Heart right ventricle (tissue), 16 donors: ENCODE results near the gene CCT7. TPM values are rescaled to one million over a fixed set of nuclear protein-coding genes. Genes with fewer than 3 reads are reported as not detected.
A peak's percentile ranks its signal among the peaks of the same experiment; 100 is the strongest.
"Not testable (repeated sequence)": the region's sequence is repeated elsewhere in the genome, so short reads cannot be mapped to it uniquely, and the experiment has no call there.

Source experiments
- ATAC-seq, 8 donors: fragments of 200-7000 bp; cut with Tn5 transposase; one replicate each; pipeline ENCODE4 v1.9.1; 2020; ENCODE audit warnings: mild to moderate bottlenecking in 8 of 8, moderate library complexity in 8 of 8, moderate number of reproducible peaks in 1 of 8
- DNase-seq, 2 donors: peaks; one replicate each; pipeline ENCODE4 v3.0.0-alpha.2; 2020
- H3K27ac ChIP-seq, 10 donors: fragments of 200-600 bp; sonication (generic) in 2 of 10; one replicate each; pipeline versions ENCODE4 v1.5.0 to v1.8.0; 2020 to 2022; ENCODE audit warnings: mild to moderate bottlenecking in 3 of 10
- H3K27me3 ChIP-seq, 7 donors: fragments of 200-600 bp; one replicate each; pipeline ENCODE4 v1.8.0; 2021 to 2022; ENCODE audit warnings: mild to moderate bottlenecking in 2 of 7
- H3K36me3 ChIP-seq, 9 donors: fragments of 200-600 bp; sonication (generic) in 1 of 9; one replicate each; pipeline versions ENCODE4 v1.5.0 to v1.8.0; 2020 to 2022; ENCODE audit warnings: mild to moderate bottlenecking in 2 of 9
- H3K4me1 ChIP-seq, 9 donors: fragments of 200-600 bp; sonication (generic) in 1 of 9; one replicate each; pipeline versions ENCODE4 v1.5.0 to v1.8.0; 2020 to 2022; ENCODE audit warnings: mild to moderate bottlenecking in 4 of 9
- H3K4me3 ChIP-seq, 10 donors: fragments of 200-600 bp; sonication (generic) in 2 of 10; one replicate each; pipeline versions ENCODE4 v1.5.0 to v1.8.0; 2020 to 2022; ENCODE audit warnings: mild to moderate bottlenecking in 7 of 10, moderate library complexity in 2 of 10
- H3K9me3 ChIP-seq, 11 donors: fragments of 200-600 bp in 10 of 11; sonication (generic) in 2 of 11; one replicate each; pipeline versions ENCODE4 v1.5.0 to v1.8.0; 2013 to 2022; ENCODE audit warnings: mild to moderate bottlenecking in 2 of 11, control low read depth in 1 of 11, moderate library complexity in 1 of 11
- WGBS, 2 donors: extraction: QIAGEN DNeasy Blood & Tissue Kit; methylation state at CpG; one replicate each; pipeline ENCODE4 v1.1.7; 2013; ENCODE audit warnings: inconsistent platforms in 1 of 2; 5-methylcytosine and 5-hydroxymethylcytosine counted together
- intact Hi-C, 10 donors: fragments of 100-400 bp; cut with DNase I; formaldehyde crosslinking; loops; one replicate each; pipeline versions ENCODE4 v1.11.1 to v1.14.2; 2022
- long read RNA-seq, 3 donors: library from polyadenylated mRNA; unstranded; transcript quantifications; one replicate each; pipeline ENCODE4 v2.0.0, GENCODE V29; 2020 to 2021
- polyA plus RNA-seq, 2 donors: library from polyadenylated mRNA; stranded (reverse); fragments of 200-250 nt; gene quantifications; one replicate each; pipeline ENCODE4 v1.2.3, GENCODE V29; 2013
- total RNA-seq, 10 donors: library from RNA; stranded (reverse); fragmentation: NEBNext Ultra II Directional in 3 of 10; extraction: Animal tissue kit (Norgen Biotek cat#: 25700) in 3 of 10; gene quantifications; one replicate each; pipeline versions ENCODE4 v1.2.1 to v1.2.4, GENCODE V29; 2021 to 2023
- TF ChIP-seq, protein P1 (sequence below), 9 donors: fragments of 200-600 bp; sonication (generic) in 2 of 9; IDR thresholded peaks; one replicate each; pipeline versions ENCODE4 v1.5.0 to v1.8.0; 2021 to 2022; ENCODE audit warnings: antibody characterized with exemption in 9 of 9, mild to moderate bottlenecking in 5 of 9, moderate library complexity in 1 of 9
- donor health status: Arrhythmogenic right ventricular cardiomyopathy.
- donor health status: ischemic (EF 13 %, LVEDD 7.1; RV severe dilation, severe dysfunction).
- donor health status: healthy with polysubstance abuse.
- donor health status: DM: no; HTN: yes; CAD: no.
- donor health status: DM: no; HTN: no; CAD: no.
- donor health status: ischemic (EF 25% LVEDD 6.9; RV normal size, moderate dysfunction).
- donor health status: ischemic (EF 25% LVEDD 5.7; RV mildly dilated, moderate dysfunction).
- donor health status: healthy.
- donor health status: DM: yes; HTN: yes; CAD: no.
- donor health status: Ischemic cardiomyopathy.
- donor health status: ischemic (EF 35%, LVEDD 5.7; RV mildly dilated, moderate dysfunction).
- donor health status: nonischemic (EF 11% LVEDD 7.7; RV severe dilation, severe dysfunction).
- donor health status: DM: yes; HTN: yes; CAD: no.
- donor health status: PGD.
- donor health status: ischemic (EF 29% LVEDD 5.4; RV normal size, mild dysfunction).
- donor health status: nonischemic (EF 23%, LVEDD 6.1; RV moderate dilation, normal function).

Gene CCT7
- total RNA-seq (100 to 1,000 TPM; 162 to 213 (median 177) TPM), polyA plus RNA-seq (100 to 1,000 TPM; 209 to 332 TPM)
- long read RNA-seq, donor 1, transcript CCT7-201 (12 exons, 1,916 nt) = major isoform, 291 of 321 reads
- long read RNA-seq, donor 1, partial matches to known transcripts = 23 of 321 reads
- long read RNA-seq, donor 1, other reads (novel, unspliced or antisense) = 4 of 321 reads
- long read RNA-seq, donor 2, transcript CCT7-201 (12 exons, 1,916 nt) = major isoform, 253 of 282 reads
- long read RNA-seq, donor 2, partial matches to known transcripts = 20 of 282 reads
- long read RNA-seq, donor 2, other reads (novel, unspliced or antisense) = 4 of 282 reads
- long read RNA-seq, donor 3, transcript CCT7-201 (12 exons, 1,916 nt) = major isoform, 792 of 846 reads
- long read RNA-seq, donor 3, partial matches to known transcripts = 25 of 846 reads
- long read RNA-seq, donor 3, other reads (novel, unspliced or antisense) = 21 of 846 reads

- peak within 1 kb of the TSS; percentile 42 to 95 (median 82) for H3K4me3 ChIP-seq
- intact Hi-C loops = loop anchor here in 1 of 10 donors (10.0 kb wide), 1 partner anchor 1141 kb away; no protein-coding TSS in a partner anchor
- WGBS, 2 donors = 0% methylated on average over 69 of the region's 69 CpGs
- no peaks in the 10 kb centered on the region for H3K9me3 ChIP-seq
- peak; percentile 83 to 94 for DNase-seq
- peak within 1 kb of the TSS; percentile 88 to 98 (median 94) for H3K27ac ChIP-seq
- H3K27me3 ChIP-seq = no peaks in the 10 kb centered on the region
- peaks cover 2 to 56% (median 44%) of the 10 kb centered on the region in 9 donors for H3K4me1 ChIP-seq
- TF ChIP-seq, protein P1, sequence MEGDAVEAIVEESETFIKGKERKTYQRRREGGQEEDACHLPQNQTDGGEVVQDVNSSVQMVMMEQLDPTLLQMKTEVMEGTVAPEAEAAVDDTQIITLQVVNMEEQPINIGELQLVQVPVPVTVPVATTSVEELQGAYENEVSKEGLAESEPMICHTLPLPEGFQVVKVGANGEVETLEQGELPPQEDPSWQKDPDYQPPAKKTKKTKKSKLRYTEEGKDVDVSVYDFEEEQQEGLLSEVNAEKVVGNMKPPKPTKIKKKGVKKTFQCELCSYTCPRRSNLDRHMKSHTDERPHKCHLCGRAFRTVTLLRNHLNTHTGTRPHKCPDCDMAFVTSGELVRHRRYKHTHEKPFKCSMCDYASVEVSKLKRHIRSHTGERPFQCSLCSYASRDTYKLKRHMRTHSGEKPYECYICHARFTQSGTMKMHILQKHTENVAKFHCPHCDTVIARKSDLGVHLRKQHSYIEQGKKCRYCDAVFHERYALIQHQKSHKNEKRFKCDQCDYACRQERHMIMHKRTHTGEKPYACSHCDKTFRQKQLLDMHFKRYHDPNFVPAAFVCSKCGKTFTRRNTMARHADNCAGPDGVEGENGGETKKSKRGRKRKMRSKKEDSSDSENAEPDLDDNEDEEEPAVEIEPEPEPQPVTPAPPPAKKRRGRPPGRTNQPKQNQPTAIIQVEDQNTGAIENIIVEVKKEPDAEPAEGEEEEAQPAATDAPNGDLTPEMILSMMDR (IDR thresholded peaks at IDR 0.05) = no peak
- peak; percentile 83 to 95 (median 92) for ATAC-seq
- H3K36me3 ChIP-seq = peaks cover 0 to 28% (median 6%) of the 10 kb centered on the region in 9 donors
Measured at GRCh38 chr2:73233932-73234832, at the start of gene CCT7. Gene CCT7 (plus strand): TSS chr2:73234308. CDS start chr2:73234379, 71 bp downstream.

- Histone ChIP-seq H3K9me3 (peaks cover 0 to 10% (median 3%) of the 10 kb centered on the region in 11 donors), H3K4me1 (no peaks in the 10 kb centered on the region), H3K36me3 (no peaks in the 10 kb centered on the region), H3K27me3 (peaks cover 0 to 26% (median 7%) of the 10 kb centered on the region in 7 donors), H3K27ac (no peak overlapping the region), H3K4me3 (no peak overlapping the region)
- whole genome bisulfite sequencing, 2 donors = 89 to 96% methylated on average over 2 of the region's 2 CpGs
- no peak for ATAC-seq
- intact Hi-C loops = no loop called here
- no peak for DNase-seq
- TF ChIP-seq, protein P1 (IDR thresholded peaks at IDR 0.05) = no peak
Measured at GRCh38 chr2:73185965-73186364, 48.1 kb upstream of the CCT7 start.

DNA sequence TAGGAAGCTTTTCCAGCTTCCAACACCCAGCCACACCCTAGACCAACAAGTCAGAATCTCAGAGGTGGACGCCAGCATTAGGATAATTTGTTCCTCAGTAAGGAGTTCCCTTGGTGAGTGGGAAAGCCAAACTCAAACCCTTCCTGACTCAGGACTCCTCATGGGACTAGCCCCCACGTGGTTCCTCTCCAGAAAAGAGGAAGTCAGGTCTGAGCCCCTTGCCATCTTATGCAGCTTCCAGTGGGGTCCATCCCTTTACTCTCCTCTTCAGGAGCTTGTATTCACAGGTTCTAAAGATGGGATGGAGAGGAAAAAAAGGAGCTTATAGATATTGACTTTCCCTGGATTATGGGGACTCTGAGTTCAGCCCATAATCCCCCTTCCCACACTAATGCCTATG lies 46.6 kb upstream of the CCT7 start:
- TF ChIP-seq, protein P1 (IDR thresholded peaks at IDR 0.05) = no peak

DNA sequence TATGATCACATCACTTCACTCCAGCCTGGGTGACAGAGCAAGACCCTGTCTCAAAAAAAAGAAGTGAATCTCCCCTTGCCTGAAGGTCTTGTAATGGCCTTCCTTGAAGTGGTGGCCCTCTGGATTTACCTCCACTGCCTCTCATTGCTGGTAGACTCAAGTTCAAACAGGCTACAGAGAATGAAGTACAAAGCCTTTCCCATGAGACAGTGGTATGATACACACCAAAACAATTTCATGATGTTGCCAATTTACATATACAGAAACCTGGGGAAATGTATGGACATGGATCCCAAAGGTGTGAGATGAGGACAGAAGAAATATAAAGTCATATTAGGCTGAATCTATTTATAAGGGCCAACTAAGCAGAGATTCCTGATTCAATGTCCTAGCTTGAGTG lies 36.5 kb upstream of the CCT7 start:
- H3K27me3 ChIP-seq = peaks cover 16 to 72% (median 62%) of the 10 kb centered on the region in 7 donors
- intact Hi-C loops = no loop called here
- H3K36me3 ChIP-seq = no peaks in the 10 kb centered on the region
- DNase-seq (no peak), ATAC-seq (no peak)
- peaks cover 4 to 10% (median 9%) of the 10 kb centered on the region in 9 donors for H3K4me1 ChIP-seq
- peaks cover 0 to 4% (median 0%) of the 10 kb centered on the region in 11 donors for H3K9me3 ChIP-seq
- no peak overlapping the region for H3K27ac ChIP-seq
- no peak overlapping the region for H3K4me3 ChIP-seq
- TF ChIP-seq, protein P1 (IDR thresholded peaks at IDR 0.05) = no peak

More for the DNA sequence above, 46.6 kb upstream of the CCT7 start:
- Histone ChIP-seq H3K4me1 (no peaks in the 10 kb centered on the region), H3K36me3 (no peaks in the 10 kb centered on the region), H3K27me3 (peaks cover 0 to 26% (median 3%) of the 10 kb centered on the region in 7 donors), H3K27ac (no peak overlapping the region), H3K9me3 (peaks cover 0 to 10% (median 3%) of the 10 kb centered on the region in 11 donors), H3K4me3 (no peak overlapping the region)
- ATAC-seq (no peak), DNase-seq (no peak)
- WGBS, 2 donors = 36 to 63% methylated on average over 2 of the region's 2 CpGs
- intact Hi-C loops = no loop called here

GRCh38 chr2:73200281-73200680 lies 33.8 kb upstream of the CCT7 start:
- H3K4me1 ChIP-seq = peaks cover 4 to 18% (median 16%) of the 10 kb centered on the region in 9 donors
- H3K9me3 ChIP-seq, DNase-seq, ATAC-seq, H3K27ac ChIP-seq, H3K4me3 ChIP-seq, H3K36me3 ChIP-seq, intact Hi-C loops: not testable (repeated sequence)
- WGBS, 2 donors = 90 to 91% methylated on average over 10 of the region's 10 CpGs
- peaks cover 31 to 96% (median 86%) of the 10 kb centered on the region in 7 donors for H3K27me3 ChIP-seq
